Measurements from ENCODE around the gene MRE11.
A peak's percentile ranks its signal among the peaks of the same experiment; 100 is the strongest.
"Not testable (repeated sequence)": the region's sequence is repeated elsewhere in the genome, so short reads cannot be mapped to it uniquely, and the experiment has no call there.

Gene MRE11

DNA sequence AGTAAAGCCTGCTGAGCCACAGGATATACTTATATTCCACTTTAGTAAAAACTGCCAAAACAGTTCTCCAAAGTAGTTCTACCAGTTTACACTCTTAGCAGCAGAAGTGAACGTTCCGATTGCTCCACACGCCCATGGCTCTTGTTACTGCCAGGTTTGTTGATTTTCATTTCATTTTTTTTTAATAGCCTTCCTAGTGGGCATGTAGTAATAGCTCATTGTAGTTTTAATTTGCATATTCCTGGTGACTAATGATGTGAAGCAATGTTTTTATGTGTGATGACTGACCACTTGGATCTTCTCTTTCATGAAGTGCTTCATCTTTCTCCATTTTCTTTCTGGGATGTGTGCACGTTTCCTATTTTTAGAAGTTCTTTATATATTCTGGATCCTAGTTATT lies 13.8 kb upstream of the MRE11 start:
- no peak for DNase-seq (ENCODE audit: low read depth)
- H3K4me3 ChIP-seq (ENCODE audit: low read depth, low read length) = no peak overlapping the region
- in situ Hi-C loops (cut with HindIII; ENCODE audit: low sequenced_read_pairs) = no loop called here
- TF ChIP-seq CTCF (IDR thresholded peaks at IDR 0.05; ENCODE audit: low read depth, low read length, missing control alignments) = no peak

DNA sequence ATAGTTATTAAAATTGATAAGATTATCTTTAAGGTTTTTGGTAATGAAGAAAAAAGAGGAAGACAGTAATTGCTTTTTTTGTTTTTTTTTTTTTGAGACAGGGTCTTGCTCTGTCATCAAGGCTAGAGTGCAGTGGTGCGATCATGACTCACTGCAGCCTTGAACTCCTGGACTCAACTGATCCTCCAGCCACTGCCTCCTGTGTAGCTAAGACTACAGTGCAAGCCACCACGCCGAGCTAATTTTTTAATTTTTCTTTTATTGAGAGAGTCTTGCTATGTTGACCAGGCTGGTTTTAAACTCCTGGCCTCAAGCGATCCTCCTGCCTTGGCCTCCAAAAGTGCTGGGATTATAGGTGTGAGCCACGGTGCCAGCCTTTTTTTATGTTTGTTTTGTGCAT lies 12.9 kb upstream of the MRE11 start:
- H3K4me3 ChIP-seq (ENCODE audit: low read depth, low read length); DNase-seq (ENCODE audit: low read depth); in situ Hi-C loops (cut with HindIII; ENCODE audit: low sequenced_read_pairs): not testable (repeated sequence)

GRCh38 chr11:94504689-94505293 lies 11.1 kb upstream of the MRE11 start:
- peak; percentile 62 for DNase-seq (ENCODE audit: low read depth)
- in situ Hi-C loops (cut with HindIII; ENCODE audit: low sequenced_read_pairs) = no loop called here
- H3K4me3 ChIP-seq (ENCODE audit: low read depth, low read length) = no peak overlapping the region
- TF ChIP-seq CTCF (IDR thresholded peaks at IDR 0.05; ENCODE audit: low read depth, low read length, missing control alignments) = peak; percentile 43

GRCh38 chr11:94501522-94501921 lies 7.9 kb upstream of the MRE11 start:
- no peak for TF ChIP-seq CTCF (IDR thresholded peaks at IDR 0.05; ENCODE audit: low read depth, low read length, missing control alignments)
- DNase-seq (ENCODE audit: low read depth) = no peak
- H3K4me3 ChIP-seq (ENCODE audit: low read depth, low read length) = no peak overlapping the region
- in situ Hi-C loops (cut with HindIII; ENCODE audit: low sequenced_read_pairs) = no loop called here

- H3K4me3 ChIP-seq (ENCODE audit: low read depth, low read length) = no peak overlapping the region
- no peak for TF ChIP-seq CTCF (IDR thresholded peaks at IDR 0.05; ENCODE audit: low read depth, low read length, missing control alignments)
- in situ Hi-C loops (cut with HindIII; ENCODE audit: low sequenced_read_pairs) = no loop called here
- DNase-seq (ENCODE audit: low read depth) = no peak
Observed at GRCh38 chr11:94500181-94500580, 6.5 kb upstream of the MRE11 start.

GRCh38 chr11:94494126-94494680 lies 559 bp upstream of the MRE11 start:
- TF ChIP-seq CTCF (IDR thresholded peaks at IDR 0.05; ENCODE audit: low read depth, low read length, missing control alignments) = no peak
- no peak for DNase-seq (ENCODE audit: low read depth)
- in situ Hi-C loops (cut with HindIII; ENCODE audit: low sequenced_read_pairs) = no loop called here
- H3K4me3 ChIP-seq (ENCODE audit: low read depth, low read length) = peak overlapping the region; percentile 88

- in situ Hi-C loops (cut with HindIII; ENCODE audit: low sequenced_read_pairs) = no loop called here
- TF ChIP-seq CTCF (IDR thresholded peaks at IDR 0.05; ENCODE audit: low read depth, low read length, missing control alignments) = no peak
- no peak overlapping the region for H3K4me3 ChIP-seq (ENCODE audit: low read depth, low read length)
- no peak for DNase-seq (ENCODE audit: low read depth)
Observed at GRCh38 chr11:94486068-94486467, 7.6 kb downstream of the MRE11 start.
